H1 (cell line): ENCODE data around the gene KDM1A. TPM values are rescaled to one million over a fixed set of nuclear protein-coding genes. Genes with fewer than 3 reads are reported as not detected.

Experiments
- CEBPB ChIP-seq: IDR thresholded peaks from 2 replicates; pipeline ENCODE4 v1.6.1; 2012; ENCODE audit warnings: low read depth, low read length
- HDAC2 ChIP-seq, 2 experiments: fragments of 300-600 bp in 1 of 2; sonication (generic) in 1 of 2; IDR thresholded peaks; 2 replicates each; pipeline ENCODE4 v1.6.1; 2011 to 2012; ENCODE audit warnings: low read depth in 2 of 2, low read length in 2 of 2, mild to moderate bottlenecking in 2 of 2, moderate library complexity in 2 of 2, borderline replicate concordance in 1 of 2, inconsistent platforms in 1 of 2
- JUN ChIP-seq: IDR thresholded peaks from 2 replicates; pipeline ENCODE4 v1.6.1; 2011; ENCODE audit warnings: low read depth, mild to moderate bottlenecking, improper control_type of control experiment, low read length
- POLR2A ChIP-seq, 2 experiments: IDR thresholded peaks; 1 replicate in 1 of 2; 2 replicates in 1 of 2; pipeline ENCODE4 v1.6.1; 2011; ENCODE audit warnings: low read depth in 2 of 2, low read length in 2 of 2, mild to moderate bottlenecking in 2 of 2; ENCODE audit errors: control extremely low read depth in 1 of 2
- RAD21 ChIP-seq, 2 experiments: IDR thresholded peaks in 1 of 2; conservative IDR thresholded peaks in 1 of 2; 2 replicates each; pipeline ENCODE4 v1.6.1; 2011; ENCODE audit warnings: low read depth in 2 of 2, low read length in 2 of 2, improper control_type of control experiment in 1 of 2, inconsistent platforms in 1 of 2, mild to moderate bottlenecking in 1 of 2, moderate library complexity in 1 of 2
- RNF2 ChIP-seq: fragments of 200-900, 300-1000 bp; sonication (generic); IDR thresholded peaks from 2 replicates; pipeline ENCODE4 v1.7.1; 2016; ENCODE audit warnings: borderline replicate concordance, low read depth, mild to moderate bottlenecking, antibody characterized with exemption, low read length; ENCODE audit not compliant: poor library complexity, severe bottlenecking; ENCODE audit errors: missing control alignments
- SIN3A ChIP-seq, 2 experiments: IDR thresholded peaks in 1 of 2; conservative IDR thresholded peaks in 1 of 2; 2 replicates each; pipeline ENCODE4 v1.6.1; 2011 to 2012; ENCODE audit warnings: low read length in 2 of 2, improper control_type of control experiment in 1 of 2, low read depth in 1 of 2, mild to moderate bottlenecking in 1 of 2
- SIRT6 ChIP-seq: IDR thresholded peaks from one replicate; pipeline ENCODE4 v1.7.1; 2012; ENCODE audit warnings: low read length, inconsistent platforms
- SP4 ChIP-seq: IDR thresholded peaks from 2 replicates; pipeline ENCODE4 v1.6.1; 2012; ENCODE audit warnings: low read length, inconsistent platforms
- TEAD4 ChIP-seq: IDR thresholded peaks from 2 replicates; pipeline ENCODE4 v1.6.1; 2012; ENCODE audit warnings: low read depth, low read length, inconsistent platforms, mixed read lengths
- ZNF274 ChIP-seq: IDR thresholded peaks from 2 replicates; pipeline ENCODE4 v1.7.0; 2012; ENCODE audit warnings: low read length, borderline replicate concordance; ENCODE audit errors: extremely low read depth
- polyA plus RNA-seq, 7 experiments: library from polyadenylated mRNA; depleted of rRNA in 3 of 7; stranded (reverse) in 5 of 7; unstranded in 2 of 7; fragments of >200 nt in 5 of 7; fragments of 200-250 nt in 2 of 7; gene quantifications; 1 replicate in 5 of 7; 2 replicates in 1 of 7; 4 replicates in 1 of 7; pipeline versions ENCODE4 v1.2.1 to v1.2.3, GENCODE V29; 2011 to 2013; ENCODE audit warnings: missing spikeins in 2 of 7, mixed read lengths in 2 of 7
- total RNA-seq: library from RNA; stranded (reverse); fragmentation: NEBNext Ultra II Directional; extraction: Animal tissue kit (Norgen Biotek cat#: 25700); gene quantifications from 2 replicates; pipeline ENCODE4 v1.2.1, GENCODE V29; 2021
- TF ChIP-seq, protein P1 (sequence below): fragments of 300-600 bp; sonication (generic); IDR thresholded peaks from 2 replicates; pipeline ENCODE4 v1.7.1; 2012; ENCODE audit warnings: low read length, moderate library complexity, mild to moderate bottlenecking, inconsistent platforms; ENCODE audit not compliant: insufficient replicate concordance

The KDM1A gene
- total and polyA plus RNA-seq, 2 of the 8 experiments (the other 6 are each of a cell fraction or from before 2014, with no cell fraction given), result 216 to 275 TPM

DNA sequence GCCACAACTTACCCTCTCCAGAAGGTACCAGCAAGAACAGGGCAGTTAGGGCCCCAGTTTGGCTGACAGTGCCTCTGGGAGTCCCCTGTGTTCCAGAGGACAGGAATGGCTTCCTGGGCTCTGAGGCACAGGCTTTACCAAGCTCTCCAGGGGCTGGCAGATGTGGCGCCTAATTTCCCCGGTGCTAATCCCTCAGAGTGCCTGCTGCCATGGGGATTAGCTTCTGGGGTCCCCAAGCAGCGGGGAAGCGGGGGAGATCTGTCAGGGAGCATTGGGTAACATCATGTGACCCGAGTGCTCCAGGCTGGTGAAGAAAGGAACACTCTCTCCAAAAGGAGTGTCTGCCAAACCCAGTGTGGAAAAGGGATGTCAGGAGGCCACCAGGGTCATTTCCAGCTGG is 46.5 kb upstream of the KDM1A start, which contains the start of gene LACTBL1 (continued):
- TF ChIP-seq, protein P1, sequence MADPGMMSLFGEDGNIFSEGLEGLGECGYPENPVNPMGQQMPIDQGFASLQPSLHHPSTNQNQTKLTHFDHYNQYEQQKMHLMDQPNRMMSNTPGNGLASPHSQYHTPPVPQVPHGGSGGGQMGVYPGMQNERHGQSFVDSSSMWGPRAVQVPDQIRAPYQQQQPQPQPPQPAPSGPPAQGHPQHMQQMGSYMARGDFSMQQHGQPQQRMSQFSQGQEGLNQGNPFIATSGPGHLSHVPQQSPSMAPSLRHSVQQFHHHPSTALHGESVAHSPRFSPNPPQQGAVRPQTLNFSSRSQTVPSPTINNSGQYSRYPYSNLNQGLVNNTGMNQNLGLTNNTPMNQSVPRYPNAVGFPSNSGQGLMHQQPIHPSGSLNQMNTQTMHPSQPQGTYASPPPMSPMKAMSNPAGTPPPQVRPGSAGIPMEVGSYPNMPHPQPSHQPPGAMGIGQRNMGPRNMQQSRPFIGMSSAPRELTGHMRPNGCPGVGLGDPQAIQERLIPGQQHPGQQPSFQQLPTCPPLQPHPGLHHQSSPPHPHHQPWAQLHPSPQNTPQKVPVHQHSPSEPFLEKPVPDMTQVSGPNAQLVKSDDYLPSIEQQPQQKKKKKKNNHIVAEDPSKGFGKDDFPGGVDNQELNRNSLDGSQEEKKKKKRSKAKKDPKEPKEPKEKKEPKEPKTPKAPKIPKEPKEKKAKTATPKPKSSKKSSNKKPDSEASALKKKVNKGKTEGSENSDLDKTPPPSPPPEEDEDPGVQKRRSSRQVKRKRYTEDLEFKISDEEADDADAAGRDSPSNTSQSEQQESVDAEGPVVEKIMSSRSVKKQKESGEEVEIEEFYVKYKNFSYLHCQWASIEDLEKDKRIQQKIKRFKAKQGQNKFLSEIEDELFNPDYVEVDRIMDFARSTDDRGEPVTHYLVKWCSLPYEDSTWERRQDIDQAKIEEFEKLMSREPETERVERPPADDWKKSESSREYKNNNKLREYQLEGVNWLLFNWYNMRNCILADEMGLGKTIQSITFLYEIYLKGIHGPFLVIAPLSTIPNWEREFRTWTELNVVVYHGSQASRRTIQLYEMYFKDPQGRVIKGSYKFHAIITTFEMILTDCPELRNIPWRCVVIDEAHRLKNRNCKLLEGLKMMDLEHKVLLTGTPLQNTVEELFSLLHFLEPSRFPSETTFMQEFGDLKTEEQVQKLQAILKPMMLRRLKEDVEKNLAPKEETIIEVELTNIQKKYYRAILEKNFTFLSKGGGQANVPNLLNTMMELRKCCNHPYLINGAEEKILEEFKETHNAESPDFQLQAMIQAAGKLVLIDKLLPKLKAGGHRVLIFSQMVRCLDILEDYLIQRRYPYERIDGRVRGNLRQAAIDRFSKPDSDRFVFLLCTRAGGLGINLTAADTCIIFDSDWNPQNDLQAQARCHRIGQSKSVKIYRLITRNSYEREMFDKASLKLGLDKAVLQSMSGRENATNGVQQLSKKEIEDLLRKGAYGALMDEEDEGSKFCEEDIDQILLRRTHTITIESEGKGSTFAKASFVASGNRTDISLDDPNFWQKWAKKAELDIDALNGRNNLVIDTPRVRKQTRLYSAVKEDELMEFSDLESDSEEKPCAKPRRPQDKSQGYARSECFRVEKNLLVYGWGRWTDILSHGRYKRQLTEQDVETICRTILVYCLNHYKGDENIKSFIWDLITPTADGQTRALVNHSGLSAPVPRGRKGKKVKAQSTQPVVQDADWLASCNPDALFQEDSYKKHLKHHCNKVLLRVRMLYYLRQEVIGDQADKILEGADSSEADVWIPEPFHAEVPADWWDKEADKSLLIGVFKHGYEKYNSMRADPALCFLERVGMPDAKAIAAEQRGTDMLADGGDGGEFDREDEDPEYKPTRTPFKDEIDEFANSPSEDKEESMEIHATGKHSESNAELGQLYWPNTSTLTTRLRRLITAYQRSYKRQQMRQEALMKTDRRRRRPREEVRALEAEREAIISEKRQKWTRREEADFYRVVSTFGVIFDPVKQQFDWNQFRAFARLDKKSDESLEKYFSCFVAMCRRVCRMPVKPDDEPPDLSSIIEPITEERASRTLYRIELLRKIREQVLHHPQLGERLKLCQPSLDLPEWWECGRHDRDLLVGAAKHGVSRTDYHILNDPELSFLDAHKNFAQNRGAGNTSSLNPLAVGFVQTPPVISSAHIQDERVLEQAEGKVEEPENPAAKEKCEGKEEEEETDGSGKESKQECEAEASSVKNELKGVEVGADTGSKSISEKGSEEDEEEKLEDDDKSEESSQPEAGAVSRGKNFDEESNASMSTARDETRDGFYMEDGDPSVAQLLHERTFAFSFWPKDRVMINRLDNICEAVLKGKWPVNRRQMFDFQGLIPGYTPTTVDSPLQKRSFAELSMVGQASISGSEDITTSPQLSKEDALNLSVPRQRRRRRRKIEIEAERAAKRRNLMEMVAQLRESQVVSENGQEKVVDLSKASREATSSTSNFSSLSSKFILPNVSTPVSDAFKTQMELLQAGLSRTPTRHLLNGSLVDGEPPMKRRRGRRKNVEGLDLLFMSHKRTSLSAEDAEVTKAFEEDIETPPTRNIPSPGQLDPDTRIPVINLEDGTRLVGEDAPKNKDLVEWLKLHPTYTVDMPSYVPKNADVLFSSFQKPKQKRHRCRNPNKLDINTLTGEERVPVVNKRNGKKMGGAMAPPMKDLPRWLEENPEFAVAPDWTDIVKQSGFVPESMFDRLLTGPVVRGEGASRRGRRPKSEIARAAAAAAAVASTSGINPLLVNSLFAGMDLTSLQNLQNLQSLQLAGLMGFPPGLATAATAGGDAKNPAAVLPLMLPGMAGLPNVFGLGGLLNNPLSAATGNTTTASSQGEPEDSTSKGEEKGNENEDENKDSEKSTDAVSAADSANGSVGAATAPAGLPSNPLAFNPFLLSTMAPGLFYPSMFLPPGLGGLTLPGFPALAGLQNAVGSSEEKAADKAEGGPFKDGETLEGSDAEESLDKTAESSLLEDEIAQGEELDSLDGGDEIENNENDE, result no peak
- no peak for TF ChIP-seq RAD21 (IDR thresholded peaks at IDR 0.05 in 1 of 2, conservative IDR thresholded peaks at IDR 0.05 in 1 of 2; ENCODE audit: low read depth in 2 of 2, low read length in 2 of 2)
- no peak for TF ChIP-seq POLR2A (IDR thresholded peaks at IDR 0.05; ENCODE audit: control extremely low read depth in 1 of 2, low read depth in 2 of 2, low read length in 2 of 2)
- no peak for TF ChIP-seq TEAD4
- no peak for TF ChIP-seq SP4
- no peak for TF ChIP-seq SIN3A (conservative IDR thresholded peaks at IDR 0.05 in 1 of 2, IDR thresholded peaks at IDR 0.05 in 1 of 2; ENCODE audit: low read depth in 1 of 2, low read length in 2 of 2)
- TF ChIP-seq SIRT6, result no peak
- no peak for TF ChIP-seq ZNF274
- TF ChIP-seq RNF2, result no peak
- TF ChIP-seq HDAC2 (IDR thresholded peaks at IDR 0.05; ENCODE audit: borderline replicate concordance in 1 of 2, low read depth in 2 of 2, low read length in 2 of 2), result no peak
- TF ChIP-seq JUN, result no peak
- no peak for TF ChIP-seq CEBPB
